Activated naive CD4-positive, alpha-beta T cell treated with anti-CD3 and anti-CD28 coated beads, Interleukin-2, amount 50 U/mL, for 72 hours (primary cell): ENCODE data around the gene SPATA4. TPM values are rescaled to one million over a fixed set of nuclear protein-coding genes. Genes with fewer than 3 reads are reported as not detected.
"Not testable (repeated sequence)": the region's sequence is repeated elsewhere in the genome, so short reads cannot be mapped to it uniquely, and the experiment has no call there.

Experiments used
- ATAC-seq, 2 donors: fragments of 150-1000 bp; cut with Tn5 transposase; 2 replicates each; pipeline ENCODE4 v1.10.0; 2021; ENCODE audit warnings: mild to moderate bottlenecking in 2 of 2, moderate library complexity in 2 of 2
- DNase-seq, 2 donors: peaks; one replicate each; pipeline ENCODE4 v3.0.0; 2021 to 2022; ENCODE audit warnings: low spot score in 2 of 2
- H3K27ac Mint-ChIP-seq, 2 donors: one replicate each; pipeline ENCODE4 v1.8.0; 2022; ENCODE audit warnings: mild to moderate bottlenecking in 2 of 2, mixed read lengths in 2 of 2
- H3K36me3 Mint-ChIP-seq, 2 donors: one replicate each; pipeline ENCODE4 v1.8.0; 2022; ENCODE audit warnings: mixed read lengths in 2 of 2
- H3K9me3 Mint-ChIP-seq, 2 donors: one replicate each; pipeline ENCODE4 v1.8.0; 2022; ENCODE audit warnings: mixed read lengths in 2 of 2
- total RNA-seq, 2 donors: library from RNA; stranded (reverse); gene quantifications; one replicate each; pipeline ENCODE4 v1.2.3, GENCODE V29; 2022

SPATA4 gene
- under 1 TPM in 1 of 2 donors, not detected in 1; 0.16 TPM for total RNA-seq

GRCh38 chr4:176195184-176195978, at the start of gene SPATA4:
TSS of gene SPATA4 (minus strand) at chr4:176195585. CDS start at chr4:176195562, 23 bp downstream.
- peak; percentile 75 to 85 for ATAC-seq
- Mint-ChIP-seq H3K36me3 (peaks cover 0 to 4% of the 10 kb centered on the region in 2 donors), H3K9me3 (peaks cover 0 to 4% of the 10 kb centered on the region in 2 donors), H3K27ac (peak within 1 kb of the TSS; percentile 51 to 91)
- DNase-seq = peak; percentile 93 to 95

GRCh38 chr4:176242764-176243347, 47.5 kb upstream of the SPATA4 start:
- no peak for ATAC-seq
- DNase-seq = no peak
- H3K9me3 Mint-ChIP-seq = no peaks in the 10 kb centered on the region
- no peaks in the 10 kb centered on the region for H3K36me3 Mint-ChIP-seq
- no peak overlapping the region for H3K27ac Mint-ChIP-seq

- Mint-ChIP-seq H3K9me3 (no peaks in the 10 kb centered on the region), H3K36me3 (no peaks in the 10 kb centered on the region), H3K27ac (no peak overlapping the region)
- no peak for ATAC-seq
- DNase-seq = no peak
Observed at GRCh38 chr4:176241703-176242102, 46.3 kb upstream of the SPATA4 start.

GRCh38 chr4:176238826-176239225, 43.4 kb upstream of the SPATA4 start:
- Mint-ChIP-seq H3K9me3 (no peaks in the 10 kb centered on the region), H3K36me3 (no peaks in the 10 kb centered on the region), H3K27ac (no peak overlapping the region)
- no peak for ATAC-seq
- DNase-seq = no peak

GRCh38 chr4:176238157-176238610, 42.8 kb upstream of the SPATA4 start:
- H3K27ac Mint-ChIP-seq = no peak overlapping the region
- no peak for ATAC-seq
- H3K9me3 Mint-ChIP-seq = no peaks in the 10 kb centered on the region

GRCh38 chr4:176236946-176237345, 41.6 kb upstream of the SPATA4 start:
- H3K36me3 Mint-ChIP-seq = no peaks in the 10 kb centered on the region
- ATAC-seq (no peak), DNase-seq (no peak)
- H3K27ac Mint-ChIP-seq = no peak overlapping the region
- no peaks in the 10 kb centered on the region for H3K9me3 Mint-ChIP-seq

More at GRCh38 chr4:176238157-176238610, 42.8 kb upstream of the SPATA4 start:
- no peaks in the 10 kb centered on the region for H3K36me3 Mint-ChIP-seq
- DNase-seq = no peak

- Mint-ChIP-seq H3K36me3 (no peaks in the 10 kb centered on the region), H3K27ac (no peak overlapping the region), H3K9me3 (no peaks in the 10 kb centered on the region)
- ATAC-seq (no peak), DNase-seq (no peak)
Observed at GRCh38 chr4:176230836-176231235, 35.5 kb upstream of the SPATA4 start.

GRCh38 chr4:176229645-176230044, 34.3 kb upstream of the SPATA4 start:
- DNase-seq (no peak), ATAC-seq (no peak)
- H3K36me3 Mint-ChIP-seq = no peaks in the 10 kb centered on the region
- H3K27ac Mint-ChIP-seq = no peak overlapping the region
- H3K9me3 Mint-ChIP-seq = no peaks in the 10 kb centered on the region

- Mint-ChIP-seq H3K9me3 (no peaks in the 10 kb centered on the region), H3K27ac (no peak overlapping the region), H3K36me3 (no peaks in the 10 kb centered on the region)
- ATAC-seq (no peak), DNase-seq (no peak)
Observed at GRCh38 chr4:176226736-176227135, 31.4 kb upstream of the SPATA4 start.

- Mint-ChIP-seq H3K27ac (no peak overlapping the region), H3K36me3 (no peaks in the 10 kb centered on the region), H3K9me3 (no peaks in the 10 kb centered on the region)
- no peak for ATAC-seq
- no peak for DNase-seq
Observed at GRCh38 chr4:176223561-176223960, 28.2 kb upstream of the SPATA4 start.

GRCh38 chr4:176222149-176222548, 26.8 kb upstream of the SPATA4 start:
- no peak overlapping the region for H3K27ac Mint-ChIP-seq
- DNase-seq (no peak), ATAC-seq (no peak)
- no peaks in the 10 kb centered on the region for H3K36me3 Mint-ChIP-seq
- H3K9me3 Mint-ChIP-seq = no peaks in the 10 kb centered on the region

GRCh38 chr4:176217510-176217909, 22.1 kb upstream of the SPATA4 start:
- ATAC-seq = peak in 1 of 2 donors; percentile 32
- no peaks in the 10 kb centered on the region for H3K36me3 Mint-ChIP-seq
- H3K9me3 Mint-ChIP-seq = peaks cover 0 to 2% of the 10 kb centered on the region in 2 donors

GRCh38 chr4:176212351-176212750, 17.0 kb upstream of the SPATA4 start:
- not testable (repeated sequence) for ATAC-seq, DNase-seq, H3K27ac Mint-ChIP-seq, H3K9me3 Mint-ChIP-seq, H3K36me3 Mint-ChIP-seq

More at GRCh38 chr4:176217510-176217909, 22.1 kb upstream of the SPATA4 start:
- no peak overlapping the region for H3K27ac Mint-ChIP-seq
- DNase-seq = no peak

GRCh38 chr4:176210579-176211296, 15.4 kb upstream of the SPATA4 start:
- DNase-seq (no peak), ATAC-seq (no peak)
- Mint-ChIP-seq H3K27ac (no peak overlapping the region), H3K36me3 (no peaks in the 10 kb centered on the region), H3K9me3 (peaks cover 0 to 5% of the 10 kb centered on the region in 2 donors)

- no peaks in the 10 kb centered on the region for H3K36me3 Mint-ChIP-seq
- H3K27ac Mint-ChIP-seq = no peak overlapping the region
- ATAC-seq = no peak
- DNase-seq = no peak
- H3K9me3 Mint-ChIP-seq = peaks cover 0 to 5% of the 10 kb centered on the region in 2 donors
Observed at GRCh38 chr4:176210101-176210500, 14.7 kb upstream of the SPATA4 start.

- ATAC-seq (no peak), DNase-seq (no peak)
- H3K36me3 Mint-ChIP-seq = no peaks in the 10 kb centered on the region
- peaks cover 0 to 5% of the 10 kb centered on the region in 2 donors for H3K9me3 Mint-ChIP-seq
- H3K27ac Mint-ChIP-seq = no peak overlapping the region
Observed at GRCh38 chr4:176209535-176209934, 14.2 kb upstream of the SPATA4 start.

- Mint-ChIP-seq H3K36me3 (no peaks in the 10 kb centered on the region), H3K9me3 (peaks cover 0 to 5% of the 10 kb centered on the region in 2 donors), H3K27ac (no peak overlapping the region)
- no peak for ATAC-seq
- DNase-seq = no peak
Observed at GRCh38 chr4:176207839-176208238, 12.5 kb upstream of the SPATA4 start.
